Chondrocyte (in vitro differentiated cells): ENCODE data around the gene FCGBP. TPM values are rescaled to one million over a fixed set of nuclear protein-coding genes. Genes with fewer than 3 reads are reported as not detected.
"Not testable (repeated sequence)": the region's sequence is repeated elsewhere in the genome, so short reads cannot be mapped to it uniquely, and the experiment has no call there.

Experiments
- DNase-seq: peaks from one replicate; pipeline ENCODE4 v3.0.0; 2021; ENCODE audit warnings: mixed read lengths, low spot score
- H3K27ac Mint-ChIP-seq: one replicate; pipeline ENCODE4 v1.8.0; 2021; ENCODE audit warnings: mild to moderate bottlenecking, moderate library complexity, mixed read lengths; ENCODE audit not compliant: unreplicated experiment
- H3K27me3 Mint-ChIP-seq: 2 replicates; pipeline ENCODE4 v1.8.0; 2021; ENCODE audit warnings: low read depth, mixed read lengths
- H3K36me3 Mint-ChIP-seq: 2 replicates; pipeline ENCODE4 v1.8.0; 2021; ENCODE audit warnings: low read depth, mixed read lengths
- H3K4me1 Mint-ChIP-seq: 2 replicates; pipeline ENCODE4 v1.8.0; 2021; ENCODE audit warnings: low read depth, mild to moderate bottlenecking, mixed read lengths
- H3K4me3 Mint-ChIP-seq: one replicate; pipeline ENCODE4 v1.8.0; 2021; ENCODE audit warnings: mild to moderate bottlenecking, moderate library complexity, mixed read lengths; ENCODE audit not compliant: unreplicated experiment
- H3K9me3 Mint-ChIP-seq: 2 replicates; pipeline ENCODE4 v1.8.0; 2021; ENCODE audit warnings: low read depth, mixed read lengths
- CTCF ChIP-seq: fragments of 200-600 bp; sonication (generic); IDR thresholded peaks from 2 replicates; pipeline ENCODE4 v1.5.0; 2021; ENCODE audit warnings: antibody characterized with exemption, mild to moderate bottlenecking, moderate library complexity
- total RNA-seq: library from RNA; stranded (reverse); gene quantifications from 3 replicates; pipeline ENCODE4 v1.2.1, GENCODE V29; 2021

FCGBP gene
- total RNA-seq, 1 donor from 2014 or later, result 0.42 TPM

- not testable (repeated sequence) for H3K9me3 Mint-ChIP-seq, H3K27ac Mint-ChIP-seq, DNase-seq, H3K4me3 Mint-ChIP-seq, H3K27me3 Mint-ChIP-seq, H3K4me1 Mint-ChIP-seq, H3K36me3 Mint-ChIP-seq
- peak; percentile 76 for TF ChIP-seq CTCF
Measured at GRCh38 chr19:39897511-39898245, 36.8 kb downstream of the FCGBP start.

- H3K27ac Mint-ChIP-seq, H3K27me3 Mint-ChIP-seq, H3K4me1 Mint-ChIP-seq, H3K4me3 Mint-ChIP-seq, H3K9me3 Mint-ChIP-seq, H3K36me3 Mint-ChIP-seq: not testable (repeated sequence)
- peak; percentile 68 for DNase-seq
Measured at GRCh38 chr19:39895096-39895495, 39.3 kb downstream of the FCGBP start.

- H3K27ac Mint-ChIP-seq, H3K36me3 Mint-ChIP-seq, H3K9me3 Mint-ChIP-seq, H3K4me1 Mint-ChIP-seq, H3K4me3 Mint-ChIP-seq, H3K27me3 Mint-ChIP-seq: not testable (repeated sequence)
- peak; percentile 69 for DNase-seq
Measured at GRCh38 chr19:39894236-39894606, 40.2 kb downstream of the FCGBP start.

GRCh38 chr19:39893366-39894235, 40.8 kb downstream of the FCGBP start:
- not testable (repeated sequence) for H3K27me3 Mint-ChIP-seq, H3K9me3 Mint-ChIP-seq, H3K4me1 Mint-ChIP-seq, H3K4me3 Mint-ChIP-seq, H3K36me3 Mint-ChIP-seq, H3K27ac Mint-ChIP-seq
- DNase-seq, result peak; percentile 70

GRCh38 chr19:39892506-39892902, 41.9 kb downstream of the FCGBP start:
- H3K36me3 Mint-ChIP-seq, H3K4me3 Mint-ChIP-seq, H3K4me1 Mint-ChIP-seq, DNase-seq, H3K9me3 Mint-ChIP-seq, H3K27ac Mint-ChIP-seq, H3K27me3 Mint-ChIP-seq: not testable (repeated sequence)

- not testable (repeated sequence) for H3K27ac Mint-ChIP-seq, H3K27me3 Mint-ChIP-seq
Measured at GRCh38 chr19:39891660-39892505, 42.6 kb downstream of the FCGBP start.

GRCh38 chr19:39890755-39891551, 43.5 kb downstream of the FCGBP start:
- Mint-ChIP-seq H3K27ac (no peak overlapping the region), H3K36me3 (no peaks in the 10 kb centered on the region), H3K4me3 (no peak overlapping the region), H3K4me1 (no peaks in the 10 kb centered on the region), H3K27me3 (peaks cover 4% of the 10 kb centered on the region), H3K9me3 (no peaks in the 10 kb centered on the region)
- DNase-seq, result peak; percentile 90
- no peak for TF ChIP-seq CTCF

More at GRCh38 chr19:39891660-39892505, 42.6 kb downstream of the FCGBP start:
- not testable (repeated sequence) for H3K4me3 Mint-ChIP-seq, H3K36me3 Mint-ChIP-seq, H3K9me3 Mint-ChIP-seq, H3K4me1 Mint-ChIP-seq
- DNase-seq, result peak; percentile 95

- H3K27ac Mint-ChIP-seq, H3K4me3 Mint-ChIP-seq, H3K36me3 Mint-ChIP-seq, H3K4me1 Mint-ChIP-seq, H3K27me3 Mint-ChIP-seq, H3K9me3 Mint-ChIP-seq: not testable (repeated sequence)
- DNase-seq, result peak; percentile 97
Measured at GRCh38 chr19:39889872-39890754, 44.3 kb downstream of the FCGBP start.

- not testable (repeated sequence) for H3K27ac Mint-ChIP-seq, H3K27me3 Mint-ChIP-seq, H3K36me3 Mint-ChIP-seq, H3K9me3 Mint-ChIP-seq, DNase-seq, H3K4me1 Mint-ChIP-seq, H3K4me3 Mint-ChIP-seq
Measured at GRCh38 chr19:39887456-39887951, 46.9 kb downstream of the FCGBP start.
